Upper lobe of left lung (tissue), 6 donors: ENCODE results near the gene ALDH5A1. TPM values are rescaled to one million over a fixed set of nuclear protein-coding genes. Genes with fewer than 3 reads are reported as not detected.

Experiments used
- ATAC-seq, 2 donors: fragments of 200-7000 bp; cut with Tn5 transposase; one replicate each; pipeline ENCODE4 v1.9.1; 2022; ENCODE audit warnings: mild to moderate bottlenecking in 2 of 2, moderate library complexity in 2 of 2; ENCODE audit not compliant: low FRiP score in 2 of 2
- DNase-seq, 2 donors: peaks; one replicate each; pipeline ENCODE4 v3.0.0-alpha.2; 2019 to 2020
- H3K27ac ChIP-seq, 4 donors: fragments of 200-600 bp; sonication (generic); one replicate each; pipeline ENCODE4 v1.5.1; 2016 to 2019
- H3K27me3 ChIP-seq, 4 donors: fragments of 200-600 bp; sonication (generic); one replicate each; pipeline ENCODE4 v1.5.1; 2017 to 2019
- H3K36me3 ChIP-seq, 4 donors: fragments of 200-600 bp; sonication (generic); one replicate each; pipeline ENCODE4 v1.5.1; 2016 to 2019
- H3K4me1 ChIP-seq, 4 donors: fragments of 200-600 bp; sonication (generic); one replicate each; pipeline ENCODE4 v1.5.1; 2018 to 2019
- H3K4me3 ChIP-seq, 4 donors: fragments of 200-600 bp; sonication (generic); one replicate each; pipeline ENCODE4 v1.5.1; 2017 to 2019; ENCODE audit warnings: mild to moderate bottlenecking in 2 of 4, moderate library complexity in 1 of 4
- H3K9me3 ChIP-seq, 4 donors: fragments of 200-600 bp; sonication (generic); one replicate each; pipeline ENCODE4 v1.5.1; 2018 to 2019
- CTCF ChIP-seq, 6 experiments: fragments of 450-650 bp in 4 of 6; fragments of 200-600 bp in 2 of 6; sonication (generic) in 2 of 6; IDR thresholded peaks; one replicate each; pipeline ENCODE4 v1.5.1; 2016 to 2019; ENCODE audit warnings: antibody characterized with exemption in 6 of 6
- EP300 ChIP-seq, 4 donors: sonication (generic); formaldehyde crosslinking; IDR thresholded peaks; one replicate each; pipeline ENCODE4 v1.5.1; 2017; ENCODE audit warnings: antibody characterized with exemption in 4 of 4, control low read depth in 2 of 4
- POLR2A ChIP-seq, 4 donors: fragments of 450-650 bp; IDR thresholded peaks; one replicate each; pipeline ENCODE4 v1.5.1; 2016 to 2017; ENCODE audit warnings: antibody characterized with exemption in 4 of 4, mild to moderate bottlenecking in 2 of 4
- POLR2AphosphoS5 ChIP-seq, 2 donors: sonication (generic); formaldehyde crosslinking; IDR thresholded peaks; one replicate each; pipeline ENCODE4 v1.5.1; 2017; ENCODE audit warnings: antibody characterized with exemption in 2 of 2
- WGBS, 2 donors: methylation state at CpG; one replicate each; pipeline ENCODE4 v1.1.5; 2017 to 2018; 5-methylcytosine and 5-hydroxymethylcytosine counted together
- total RNA-seq, 6 donors: library from RNA; depleted of rRNA in 4 of 6; stranded (reverse); fragments of >200 nt in 4 of 6; gene quantifications; one replicate each; pipeline versions ENCODE4 v1.1.0 to v1.2.1, GENCODE V29; 2016 to 2021
- donor health status: DM: no; HTN: no; CAD: no; lungs with moderate emphysema.
- donor health status: DM: no; HTN: yes; CAD: no; lungs with severe emphysema.

Gene ALDH5A1
- total RNA-seq, 6 donors from 2014 or later: 7.3 to 21.1 (median 12.4) TPM

- H3K4me3 ChIP-seq: no peak overlapping the region
- no peak for ATAC-seq
- DNase-seq: no peak
- TF ChIP-seq EP300 (IDR thresholded peaks at IDR 0.05): no peak
- TF ChIP-seq POLR2AphosphoS5 (IDR thresholded peaks at IDR 0.05): no peak
- no peak for TF ChIP-seq CTCF (IDR thresholded peaks at IDR 0.05)
- no peak for TF ChIP-seq POLR2A (IDR thresholded peaks at IDR 0.05)
- no peaks in the 10 kb centered on the region for H3K36me3 ChIP-seq
- no peaks in the 10 kb centered on the region for H3K9me3 ChIP-seq
- 85 to 96% methylated on average over 11 of the region's 11 CpGs for WGBS, 2 donors
- H3K27me3 ChIP-seq: no peaks in the 10 kb centered on the region
- peaks cover 11 to 27% (median 11%) of the 10 kb centered on the region in 4 donors for H3K4me1 ChIP-seq
- no peak overlapping the region for H3K27ac ChIP-seq
Measured at GRCh38 chr6:24497254-24497970, 2.6 kb downstream of the ALDH5A1 start.

DNA sequence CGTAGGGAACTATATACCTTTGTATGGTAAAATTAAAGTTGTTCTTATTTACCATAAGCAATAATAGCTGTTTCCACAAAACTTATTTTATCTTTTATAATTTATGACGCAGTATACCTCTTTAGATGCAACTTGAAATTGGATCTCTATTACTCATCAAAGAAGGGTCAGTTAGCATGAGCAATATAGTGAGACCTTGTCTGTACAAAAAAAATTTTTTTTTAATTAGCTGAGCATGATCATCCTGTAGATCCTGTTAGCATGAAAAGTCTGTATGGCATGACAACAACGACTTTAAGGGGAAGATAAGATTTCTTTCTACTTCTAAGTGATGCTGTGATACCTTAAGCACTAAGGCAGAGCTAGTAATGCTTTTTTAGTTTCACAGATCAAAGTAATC is 5.9 kb downstream of the ALDH5A1 start:
- Histone ChIP-seq H3K9me3 (no peaks in the 10 kb centered on the region), H3K4me3 (no peak overlapping the region), H3K4me1 (peaks cover 1 to 8% (median 5%) of the 10 kb centered on the region in 4 donors), H3K27ac (no peak overlapping the region), H3K36me3 (no peaks in the 10 kb centered on the region), H3K27me3 (no peaks in the 10 kb centered on the region)
- 79 to 84% methylated on average over 3 of the region's 3 CpGs for WGBS, 2 donors
- TF ChIP-seq EP300 (IDR thresholded peaks at IDR 0.05) (no peak), POLR2AphosphoS5 (IDR thresholded peaks at IDR 0.05) (no peak), CTCF (IDR thresholded peaks at IDR 0.05) (no peak)
- no peak for ATAC-seq
- DNase-seq: no peak

GRCh38 chr6:24501374-24501773 is 6.6 kb downstream of the ALDH5A1 start:
- TF ChIP-seq EP300 (IDR thresholded peaks at IDR 0.05): no peak
- no peak for TF ChIP-seq POLR2AphosphoS5 (IDR thresholded peaks at IDR 0.05)
- no peak for DNase-seq
- Histone ChIP-seq H3K36me3 (no peaks in the 10 kb centered on the region), H3K4me3 (no peak overlapping the region), H3K4me1 (peaks cover 0 to 3% (median under 1%) of the 10 kb centered on the region in 4 donors), H3K27me3 (no peaks in the 10 kb centered on the region), H3K9me3 (no peaks in the 10 kb centered on the region), H3K27ac (no peak overlapping the region)
- ATAC-seq: no peak
- 76 to 84% methylated on average over 2 of the region's 2 CpGs for WGBS, 2 donors

DNA sequence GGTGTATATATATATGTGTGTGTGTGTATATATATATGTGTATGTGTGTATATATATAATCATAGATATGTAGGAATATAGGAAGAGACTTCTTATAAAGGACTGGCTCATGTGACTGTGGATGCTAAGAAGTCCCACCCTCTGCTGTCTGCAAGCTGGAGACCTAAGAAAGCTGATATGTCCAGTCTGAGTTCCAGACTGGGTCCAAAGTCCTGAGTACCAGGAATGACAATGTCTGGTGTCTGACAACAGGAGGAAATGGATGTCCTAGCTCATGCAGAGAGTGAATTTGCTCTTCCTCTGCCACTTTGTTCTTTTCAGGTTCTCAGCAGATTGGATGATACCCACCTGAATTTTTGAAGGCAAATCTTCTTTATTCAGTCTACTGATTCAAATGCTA is 7.1 kb downstream of the ALDH5A1 start:
- no peak for DNase-seq
- no peaks in the 10 kb centered on the region for H3K36me3 ChIP-seq
- H3K27ac ChIP-seq: no peak overlapping the region
- no peaks in the 10 kb centered on the region for H3K27me3 ChIP-seq
- TF ChIP-seq CTCF (IDR thresholded peaks at IDR 0.05): no peak
- no peak for TF ChIP-seq POLR2A (IDR thresholded peaks at IDR 0.05)
- TF ChIP-seq POLR2AphosphoS5 (IDR thresholded peaks at IDR 0.05): no peak
- no peak for TF ChIP-seq EP300 (IDR thresholded peaks at IDR 0.05)
- no peak overlapping the region for H3K4me3 ChIP-seq
- H3K9me3 ChIP-seq: no peaks in the 10 kb centered on the region
- no peak for ATAC-seq
- peaks cover 0 to 3% (median 0%) of the 10 kb centered on the region in 4 donors for H3K4me1 ChIP-seq

DNA sequence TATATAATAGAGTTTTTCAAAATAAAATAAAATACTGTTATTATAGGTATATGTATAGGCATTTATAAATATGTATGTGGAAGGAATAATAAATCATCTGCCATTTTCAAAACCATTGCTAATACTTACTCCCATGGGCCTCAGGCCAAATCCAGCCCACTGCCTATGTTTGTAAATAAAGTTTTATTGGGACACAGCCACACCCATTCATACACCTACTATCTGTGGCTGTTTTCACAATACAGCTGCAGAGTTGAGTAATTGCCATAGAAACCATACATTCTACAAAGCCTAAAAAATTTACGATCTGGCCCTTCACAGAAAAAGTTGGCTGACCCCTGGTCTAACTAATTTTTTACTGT is 9.5 kb downstream of the ALDH5A1 start:
- peak in 1 of 2 donors; percentile 38 for ATAC-seq
- H3K9me3 ChIP-seq: no peaks in the 10 kb centered on the region
- H3K4me3 ChIP-seq: no peak overlapping the region
- 56 to 69% methylated on average over 1 of the region's 1 CpG for WGBS, 2 donors
- H3K36me3 ChIP-seq: no peaks in the 10 kb centered on the region
- TF ChIP-seq CTCF (IDR thresholded peaks at IDR 0.05) (no peak), POLR2AphosphoS5 (IDR thresholded peaks at IDR 0.05) (no peak), EP300 (IDR thresholded peaks at IDR 0.05) (no peak), POLR2A (IDR thresholded peaks at IDR 0.05) (no peak)
- DNase-seq: no peak
- peaks cover 0 to 3% (median 0%) of the 10 kb centered on the region in 4 donors for H3K4me1 ChIP-seq
- H3K27me3 ChIP-seq: no peaks in the 10 kb centered on the region
- H3K27ac ChIP-seq: peak overlapping the region in 2 of 4 donors; percentile 30 to 53
